ENCODE results near the gene DNAJC9.

- TF ChIP-seq CTCF (IDR thresholded peaks at IDR 0.05 in 4 of 5, conservative IDR thresholded peaks at IDR 0.05 in 1 of 5) (no peak), POLR2A (IDR thresholded peaks at IDR 0.05) (no peak)
These were observed 14.4 kb upstream of the DNAJC9 start for GRCh38 chr10:73261362-73261995.

All from gastrocnemius medialis (tissue), 4 donors.